ENCODE data around the gene OR2M3. TPM values are rescaled to one million over a fixed set of nuclear protein-coding genes. Genes with fewer than 3 reads are reported as not detected.

The OR2M3 gene
- total RNA-seq, 1 experiment from 2014 or later, result 0.35 TPM

GRCh38 chr1:248174521-248174920 is 22.5 kb upstream of the OR2M3 start, which contains the start of gene OR2M2:
Gene OR2M2 (plus strand): TSS chr1:248174821. CDS start chr1:248179986, 5,165 bp downstream.
- ChIA-PET CTCF (no interaction called here), POLR2A (ENCODE audit: unreplicated experiment) (no interaction called here)
- H3K9me3 ChIP-seq (ENCODE audit: insufficient read depth, low read depth), result no peaks in the 10 kb centered on the region
- no peak within 1 kb of the TSS for H3K4me2 ChIP-seq
- intact Hi-C loops (cut with micrococcal nuclease; ENCODE audit: unreplicated experiment), result no loop called here
- H3K27ac ChIP-seq, result no peak within 1 kb of the TSS
- no peak within 1 kb of the TSS for H2AFZ ChIP-seq
- no peak within 1 kb of the TSS for H3K4me3 ChIP-seq
- no peaks in the 10 kb centered on the region for H3K36me3 ChIP-seq (ENCODE audit: low read depth)
- no peaks in the 10 kb centered on the region for H3K79me2 ChIP-seq (ENCODE audit: low read depth)
- TF ChIP-seq EZH2 (IDR thresholded peaks at IDR 0.05; ENCODE audit: low read depth), result no peak
- no peak for TF ChIP-seq CTCF (conservative IDR thresholded peaks at IDR 0.05)
- no peak for DNase-seq
- H3F3A ChIP-seq (ENCODE audit: insufficient read depth, low read depth), result no peaks in the 10 kb centered on the region
- no TSS peak for BruUV-seq (replicated peaks)
- no peaks in the 10 kb centered on the region for H3K9me2 ChIP-seq (ENCODE audit: insufficient read depth)
- no peaks in the 10 kb centered on the region for H3K4me1 ChIP-seq (replicated peaks; ENCODE audit: insufficient read depth)
- no peaks in the 10 kb centered on the region for H3K27me3 ChIP-seq (ENCODE audit: insufficient read depth, low read depth)
- no peaks in the 10 kb centered on the region for H4K20me1 ChIP-seq (ENCODE audit: insufficient read depth)

- H3K79me2 ChIP-seq (ENCODE audit: low read depth), result no peaks in the 10 kb centered on the region
Observed at GRCh38 chr1:248183996-248184395, 13.1 kb upstream of the OR2M3 start.

GRCh38 chr1:248187363-248187762 is 9.7 kb upstream of the OR2M3 start:
- BruUV-seq (replicated peaks), result no TSS peak

More at GRCh38 chr1:248183996-248184395, 13.1 kb upstream of the OR2M3 start:
- Histone ChIP-seq H3K9me2 (ENCODE audit: insufficient read depth) (no peaks in the 10 kb centered on the region), H3K27me3 (ENCODE audit: insufficient read depth, low read depth) (no peaks in the 10 kb centered on the region), H3K27ac (no peak overlapping the region), H3K36me3 (ENCODE audit: low read depth) (no peaks in the 10 kb centered on the region), H3K4me2 (no peak overlapping the region), H3K9me3 (ENCODE audit: insufficient read depth, low read depth) (no peaks in the 10 kb centered on the region), H4K20me1 (ENCODE audit: insufficient read depth) (no peaks in the 10 kb centered on the region), H3K4me3 (no peak overlapping the region), H3F3A (ENCODE audit: insufficient read depth, low read depth) (no peaks in the 10 kb centered on the region), H2AFZ (no peak overlapping the region), H3K4me1 (replicated peaks; ENCODE audit: insufficient read depth) (no peaks in the 10 kb centered on the region)
- no TSS peak for BruUV-seq (replicated peaks)
- no peak for DNase-seq
- intact Hi-C loops (cut with micrococcal nuclease; ENCODE audit: unreplicated experiment), result no loop called here
- POLR2A ChIA-PET (ENCODE audit: unreplicated experiment), result no interaction called here
- CTCF ChIA-PET, result no interaction called here
- no peak for TF ChIP-seq CTCF (conservative IDR thresholded peaks at IDR 0.05)

More at GRCh38 chr1:248187363-248187762, 9.7 kb upstream of the OR2M3 start:
- Histone ChIP-seq H3K27ac (no peak overlapping the region), H3K27me3 (ENCODE audit: insufficient read depth, low read depth) (no peaks in the 10 kb centered on the region), H3F3A (ENCODE audit: insufficient read depth, low read depth) (no peaks in the 10 kb centered on the region), H3K79me2 (ENCODE audit: low read depth) (no peaks in the 10 kb centered on the region), H4K20me1 (ENCODE audit: insufficient read depth) (no peaks in the 10 kb centered on the region), H3K4me1 (replicated peaks; ENCODE audit: insufficient read depth) (no peaks in the 10 kb centered on the region), H3K4me3 (no peak overlapping the region), H3K9me2 (ENCODE audit: insufficient read depth) (no peaks in the 10 kb centered on the region), H3K36me3 (ENCODE audit: low read depth) (no peaks in the 10 kb centered on the region), H3K4me2 (no peak overlapping the region), H3K9me3 (ENCODE audit: insufficient read depth, low read depth) (no peaks in the 10 kb centered on the region), H2AFZ (no peak overlapping the region)
- no peak for DNase-seq
- POLR2A ChIA-PET (ENCODE audit: unreplicated experiment), result no interaction called here
- CTCF ChIA-PET, result no interaction called here
- TF ChIP-seq CTCF (conservative IDR thresholded peaks at IDR 0.05) (no peak), EZH2 (IDR thresholded peaks at IDR 0.05; ENCODE audit: low read depth) (no peak)
- intact Hi-C loops (cut with micrococcal nuclease; ENCODE audit: unreplicated experiment), result no loop called here
